Measurements from ENCODE around the gene PTK6. TPM values are rescaled to one million over a fixed set of nuclear protein-coding genes. Genes with fewer than 3 reads are reported as not detected.

Gene PTK6
- total and polyA plus RNA-seq, 4 donors = 0.06 to 2.1 (median 1.1) TPM; not detected in 1

DNA sequence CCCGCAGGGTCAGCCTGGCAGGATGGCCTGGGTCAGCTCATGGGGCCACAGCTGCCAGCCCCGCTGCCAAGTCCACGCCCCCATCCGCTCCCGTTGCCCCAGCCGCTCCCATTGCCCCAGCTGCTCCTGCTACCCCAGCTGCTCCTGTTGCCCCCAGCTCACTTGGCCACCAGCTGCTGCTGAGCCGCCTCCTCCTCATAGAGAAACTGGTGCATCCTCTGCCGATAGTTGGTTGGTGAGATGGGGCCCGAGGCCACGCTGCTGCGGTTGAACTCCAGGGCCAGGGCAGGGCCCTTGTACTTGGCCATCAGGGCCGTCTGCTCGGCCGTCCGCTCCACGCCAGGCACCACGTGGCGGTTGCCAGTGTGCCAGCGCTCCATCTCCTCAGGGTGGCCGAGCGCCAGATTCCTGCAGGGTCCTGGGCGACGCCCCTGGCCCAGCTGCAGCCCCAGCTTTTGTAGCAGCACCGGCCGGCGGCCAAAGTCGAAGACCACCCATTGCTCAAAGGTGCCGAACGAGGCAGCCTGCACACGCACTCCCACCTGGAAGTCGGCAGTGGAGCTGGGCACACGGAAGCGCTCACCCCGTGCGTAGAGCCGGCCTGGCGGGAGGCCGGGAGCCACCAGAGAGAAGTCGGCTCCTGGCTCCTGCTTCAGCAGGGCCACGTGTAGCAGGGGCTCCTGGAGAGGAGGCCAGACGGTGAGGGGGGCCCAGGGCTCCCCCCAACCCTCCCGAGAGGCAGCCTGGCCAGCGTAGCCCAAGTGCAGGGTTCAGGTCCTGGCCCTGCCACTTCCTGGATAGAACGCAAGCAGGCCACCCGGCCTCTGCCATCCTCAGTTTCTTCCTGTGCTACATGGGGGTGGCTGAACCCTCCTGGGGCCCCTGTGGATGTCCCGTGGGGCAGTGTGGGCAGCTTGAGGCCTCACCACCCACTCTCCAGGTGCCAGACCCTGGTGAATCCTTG is 32.1 kb upstream of the PTK6 start:
- Histone ChIP-seq H3K27ac (ENCODE audit: low read depth, low read length) (no peak overlapping the region), H3K27me3 (ENCODE audit: control insufficient read depth, insufficient read depth, low read length) (peaks cover 4% of the 10 kb centered on the region), H3K4me3 (ENCODE audit: low read depth, low read length) (no peak overlapping the region), H3K4me1 (ENCODE audit: control insufficient read depth, insufficient read depth, low read length) (peaks cover 17% of the 10 kb centered on the region), H3K36me3 (ENCODE audit: control insufficient read depth, insufficient read depth, low read length) (peaks cover 48% of the 10 kb centered on the region), H3K9me3 (ENCODE audit: control insufficient read depth, insufficient read depth, low read length) (no peaks in the 10 kb centered on the region)
- peak in 2 of 6 donors; percentile 22 to 29 for DNase-seq (ENCODE audit: low read depth in 4 of 6, low spot score in 6 of 6)
- 56% methylated on average over 45 of the region's 46 CpGs for WGBS (ENCODE audit: insufficient coverage)

GRCh38 chr20:63568170-63568981 is 31.2 kb upstream of the PTK6 start:
- Histone ChIP-seq H3K27me3 (ENCODE audit: control insufficient read depth, insufficient read depth, low read length) (peaks cover under 1% of the 10 kb centered on the region), H3K27ac (ENCODE audit: low read depth, low read length) (no peak overlapping the region), H3K9me3 (ENCODE audit: control insufficient read depth, insufficient read depth, low read length) (no peaks in the 10 kb centered on the region), H3K4me3 (ENCODE audit: low read depth, low read length) (no peak overlapping the region), H3K36me3 (ENCODE audit: control insufficient read depth, insufficient read depth, low read length) (peaks cover 57% of the 10 kb centered on the region), H3K4me1 (ENCODE audit: control insufficient read depth, insufficient read depth, low read length) (peaks cover 11% of the 10 kb centered on the region)
- no peak for DNase-seq (ENCODE audit: low read depth in 4 of 6, low spot score in 6 of 6)
- WGBS (ENCODE audit: insufficient coverage) = 85% methylated on average over 43 of the region's 43 CpGs

GRCh38 chr20:63567386-63568169 is 30.4 kb upstream of the PTK6 start:
- H3K4me3 ChIP-seq (ENCODE audit: low read depth, low read length) = no peak overlapping the region
- DNase-seq (ENCODE audit: low read depth in 4 of 6, low spot score in 6 of 6) = no peak
- H3K9me3 ChIP-seq (ENCODE audit: control insufficient read depth, insufficient read depth, low read length) = no peaks in the 10 kb centered on the region
- 90% methylated on average over 32 of the region's 37 CpGs for WGBS (ENCODE audit: insufficient coverage)
- peaks cover 61% of the 10 kb centered on the region for H3K36me3 ChIP-seq (ENCODE audit: control insufficient read depth, insufficient read depth, low read length)
- H3K27me3 ChIP-seq (ENCODE audit: control insufficient read depth, insufficient read depth, low read length) = no peaks in the 10 kb centered on the region
- H3K4me1 ChIP-seq (ENCODE audit: control insufficient read depth, insufficient read depth, low read length) = peaks cover 3% of the 10 kb centered on the region
- H3K27ac ChIP-seq (ENCODE audit: low read depth, low read length) = no peak overlapping the region

DNA sequence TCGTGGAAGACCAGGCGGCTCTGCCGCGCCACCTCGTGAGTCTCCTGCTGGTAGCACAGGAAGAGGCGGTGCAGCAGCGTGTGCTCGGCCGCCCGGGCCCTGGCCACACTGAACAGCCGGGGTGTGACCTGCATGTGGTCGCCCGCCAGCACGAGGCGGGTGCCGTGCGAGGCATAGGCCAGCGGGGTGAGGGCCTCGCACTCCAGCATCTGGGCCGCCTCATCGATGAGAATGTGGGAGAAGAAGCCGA is 29.9 kb upstream of the PTK6 start:
- H3K4me3 ChIP-seq (ENCODE audit: low read depth, low read length) = no peak overlapping the region
- peaks cover 3% of the 10 kb centered on the region for H3K4me1 ChIP-seq (ENCODE audit: control insufficient read depth, insufficient read depth, low read length)
- H3K9me3 ChIP-seq (ENCODE audit: control insufficient read depth, insufficient read depth, low read length) = no peaks in the 10 kb centered on the region
- DNase-seq (ENCODE audit: low read depth in 4 of 6, low spot score in 6 of 6) = no peak
- no peaks in the 10 kb centered on the region for H3K27me3 ChIP-seq (ENCODE audit: control insufficient read depth, insufficient read depth, low read length)
- H3K27ac ChIP-seq (ENCODE audit: low read depth, low read length) = no peak overlapping the region
- 96% methylated on average over 22 of the region's 22 CpGs for WGBS (ENCODE audit: insufficient coverage)
- peaks cover 61% of the 10 kb centered on the region for H3K36me3 ChIP-seq (ENCODE audit: control insufficient read depth, insufficient read depth, low read length)

GRCh38 chr20:63566395-63567135 is 29.4 kb upstream of the PTK6 start:
- Histone ChIP-seq H3K27me3 (ENCODE audit: control insufficient read depth, insufficient read depth, low read length) (no peaks in the 10 kb centered on the region), H3K4me1 (ENCODE audit: control insufficient read depth, insufficient read depth, low read length) (peaks cover 3% of the 10 kb centered on the region), H3K4me3 (ENCODE audit: low read depth, low read length) (no peak overlapping the region), H3K9me3 (ENCODE audit: control insufficient read depth, insufficient read depth, low read length) (no peaks in the 10 kb centered on the region), H3K36me3 (ENCODE audit: control insufficient read depth, insufficient read depth, low read length) (peaks cover 61% of the 10 kb centered on the region), H3K27ac (ENCODE audit: low read depth, low read length) (no peak overlapping the region)
- DNase-seq (ENCODE audit: low read depth in 4 of 6, low spot score in 6 of 6) = no peak
- 89% methylated on average over 45 of the region's 46 CpGs for WGBS (ENCODE audit: insufficient coverage)

DNA sequence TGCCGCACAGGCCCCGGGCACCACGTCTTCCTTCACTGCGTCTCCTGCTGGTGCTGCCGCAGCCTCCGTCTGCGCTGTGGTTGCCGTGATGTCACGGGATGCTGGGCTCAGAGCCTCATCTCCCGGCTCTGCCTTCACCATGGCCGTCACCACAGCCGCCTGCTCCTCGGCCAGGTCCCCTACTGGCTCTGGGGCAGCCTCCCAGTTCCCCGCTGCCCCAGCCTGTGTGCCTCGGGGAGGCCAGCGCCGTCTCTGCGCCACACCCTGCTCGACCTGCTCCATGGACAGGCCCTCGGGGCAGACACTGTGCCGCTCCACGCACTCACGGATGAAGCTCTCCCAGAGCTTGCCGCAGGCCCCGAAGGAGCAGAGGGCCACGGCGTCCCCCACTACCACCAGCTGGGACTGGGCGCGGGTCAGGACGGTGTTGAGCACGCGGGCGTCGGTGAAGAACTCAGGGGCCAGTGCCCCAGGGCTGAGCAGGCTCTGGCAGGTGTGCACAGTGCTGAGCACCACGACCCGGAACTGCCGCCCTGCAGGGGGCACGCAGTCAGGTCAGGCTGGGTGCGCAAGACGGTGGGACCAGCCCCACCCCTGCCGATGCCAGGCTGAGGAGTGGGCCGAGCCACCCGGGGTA is 28.6 kb upstream of the PTK6 start:
- Histone ChIP-seq H3K4me1 (ENCODE audit: control insufficient read depth, insufficient read depth, low read length) (peaks cover 3% of the 10 kb centered on the region), H3K27me3 (ENCODE audit: control insufficient read depth, insufficient read depth, low read length) (no peaks in the 10 kb centered on the region), H3K27ac (ENCODE audit: low read depth, low read length) (no peak overlapping the region), H3K9me3 (ENCODE audit: control insufficient read depth, insufficient read depth, low read length) (no peaks in the 10 kb centered on the region), H3K36me3 (ENCODE audit: control insufficient read depth, insufficient read depth, low read length) (peaks cover 68% of the 10 kb centered on the region), H3K4me3 (ENCODE audit: low read depth, low read length) (no peak overlapping the region)
- DNase-seq (ENCODE audit: low read depth in 4 of 6, low spot score in 6 of 6) = no peak
- 92% methylated on average over 43 of the region's 43 CpGs for WGBS (ENCODE audit: insufficient coverage)

GRCh38 chr20:63565021-63565698 is 28.0 kb upstream of the PTK6 start:
- Histone ChIP-seq H3K9me3 (ENCODE audit: control insufficient read depth, insufficient read depth, low read length) (no peaks in the 10 kb centered on the region), H3K27ac (ENCODE audit: low read depth, low read length) (no peak overlapping the region), H3K36me3 (ENCODE audit: control insufficient read depth, insufficient read depth, low read length) (peaks cover 75% of the 10 kb centered on the region), H3K4me3 (ENCODE audit: low read depth, low read length) (no peak overlapping the region), H3K4me1 (ENCODE audit: control insufficient read depth, insufficient read depth, low read length) (peaks cover 3% of the 10 kb centered on the region), H3K27me3 (ENCODE audit: control insufficient read depth, insufficient read depth, low read length) (no peaks in the 10 kb centered on the region)
- 96% methylated on average over 61 of the region's 61 CpGs for WGBS (ENCODE audit: insufficient coverage)
- no peak for DNase-seq (ENCODE audit: low read depth in 4 of 6, low spot score in 6 of 6)

DNA sequence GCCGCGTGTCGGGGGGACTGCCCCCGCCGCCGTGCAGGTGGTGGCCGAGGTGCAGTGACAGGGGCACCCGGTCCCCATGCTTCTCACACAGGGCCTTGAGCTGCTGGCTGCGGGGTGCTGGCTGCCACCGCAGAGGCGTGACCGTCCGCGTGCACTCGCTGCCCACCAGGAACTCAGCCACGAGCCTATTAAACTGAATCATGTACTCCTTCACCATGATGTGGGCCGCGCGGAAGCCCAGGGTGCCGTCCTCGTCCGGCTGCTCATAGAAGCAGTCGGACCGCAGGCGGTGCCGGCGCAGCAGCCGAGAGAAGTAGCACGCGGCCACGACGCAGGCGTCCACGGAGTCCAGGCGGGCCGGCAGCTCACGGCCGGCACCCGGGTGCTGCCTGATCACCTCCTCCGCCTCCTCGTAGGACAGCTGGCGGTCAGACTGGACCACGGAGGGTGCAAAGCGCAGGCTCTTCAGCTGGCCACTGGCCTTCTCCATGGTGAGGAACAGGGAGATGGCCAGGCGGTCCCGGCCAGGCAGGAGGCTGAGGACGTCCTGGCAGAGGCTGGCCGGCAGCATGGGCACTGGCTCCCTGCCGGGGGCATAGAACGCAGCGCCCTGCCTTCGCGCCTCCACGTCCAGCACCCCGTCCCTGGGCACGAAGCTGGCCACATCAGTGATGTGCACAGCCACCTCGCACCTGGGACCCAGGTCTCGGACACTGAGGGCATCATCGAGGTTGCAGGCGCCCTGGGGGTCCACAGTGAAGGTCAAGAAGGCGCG is 27.0 kb upstream of the PTK6 start:
- 92% methylated on average over 62 of the region's 62 CpGs for WGBS (ENCODE audit: insufficient coverage)
- Histone ChIP-seq H3K4me3 (ENCODE audit: low read depth, low read length) (no peak overlapping the region), H3K36me3 (ENCODE audit: control insufficient read depth, insufficient read depth, low read length) (peaks cover 81% of the 10 kb centered on the region), H3K27ac (ENCODE audit: low read depth, low read length) (no peak overlapping the region), H3K4me1 (ENCODE audit: control insufficient read depth, insufficient read depth, low read length) (peaks cover 1% of the 10 kb centered on the region), H3K27me3 (ENCODE audit: control insufficient read depth, insufficient read depth, low read length) (no peaks in the 10 kb centered on the region), H3K9me3 (ENCODE audit: control insufficient read depth, insufficient read depth, low read length) (no peaks in the 10 kb centered on the region)
- DNase-seq (ENCODE audit: low read depth in 4 of 6, low spot score in 6 of 6) = no peak
